ENCODE data around the gene NAV1.
A peak's percentile ranks its signal among the peaks of the same experiment; 100 is the strongest.
"Not testable (repeated sequence)": the region's sequence is repeated elsewhere in the genome, so short reads cannot be mapped to it uniquely, and the experiment has no call there.

The NAV1 gene, protein sequence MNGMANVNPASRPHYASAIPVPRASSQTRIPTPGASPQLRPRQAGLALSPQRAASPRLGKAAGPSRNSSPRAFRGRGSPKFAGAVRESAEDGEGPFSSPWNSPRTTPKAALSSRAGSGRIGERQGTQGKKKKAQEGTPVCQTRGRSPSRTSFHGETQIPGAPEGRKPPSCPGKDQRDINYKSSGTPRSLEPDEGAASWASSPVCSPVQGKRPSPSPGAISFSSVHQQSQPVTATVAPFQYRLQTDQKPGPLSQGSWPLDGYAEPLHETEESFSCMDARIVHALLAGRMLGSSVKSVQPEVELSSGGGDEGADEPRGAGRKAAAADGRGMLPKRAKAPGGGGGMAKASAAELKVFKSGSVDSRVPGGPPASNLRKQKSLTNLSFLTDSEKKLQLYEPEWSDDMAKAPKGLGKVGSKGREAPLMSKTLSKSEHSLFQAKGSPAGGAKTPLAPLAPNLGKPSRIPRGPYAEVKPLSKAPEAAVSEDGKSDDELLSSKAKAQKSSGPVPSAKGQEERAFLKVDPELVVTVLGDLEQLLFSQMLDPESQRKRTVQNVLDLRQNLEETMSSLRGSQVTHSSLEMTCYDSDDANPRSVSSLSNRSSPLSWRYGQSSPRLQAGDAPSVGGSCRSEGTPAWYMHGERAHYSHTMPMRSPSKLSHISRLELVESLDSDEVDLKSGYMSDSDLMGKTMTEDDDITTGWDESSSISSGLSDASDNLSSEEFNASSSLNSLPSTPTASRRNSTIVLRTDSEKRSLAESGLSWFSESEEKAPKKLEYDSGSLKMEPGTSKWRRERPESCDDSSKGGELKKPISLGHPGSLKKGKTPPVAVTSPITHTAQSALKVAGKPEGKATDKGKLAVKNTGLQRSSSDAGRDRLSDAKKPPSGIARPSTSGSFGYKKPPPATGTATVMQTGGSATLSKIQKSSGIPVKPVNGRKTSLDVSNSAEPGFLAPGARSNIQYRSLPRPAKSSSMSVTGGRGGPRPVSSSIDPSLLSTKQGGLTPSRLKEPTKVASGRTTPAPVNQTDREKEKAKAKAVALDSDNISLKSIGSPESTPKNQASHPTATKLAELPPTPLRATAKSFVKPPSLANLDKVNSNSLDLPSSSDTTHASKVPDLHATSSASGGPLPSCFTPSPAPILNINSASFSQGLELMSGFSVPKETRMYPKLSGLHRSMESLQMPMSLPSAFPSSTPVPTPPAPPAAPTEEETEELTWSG (N-terminal part only)

GRCh38 chr1:201538612-201539551, at the start of gene NAV1:
NAV1 (plus strand) TSS chr1:201539127; CDS start chr1:201622885, 83,758 bp downstream.
- DNase-seq, result peak; percentile 87

GRCh38 chr1:201489643-201490261, 49.2 kb upstream of the NAV1 start:
- DNase-seq, result no peak

GRCh38 chr1:201490708-201491131, 48.2 kb upstream of the NAV1 start:
- DNase-seq, result no peak

DNA sequence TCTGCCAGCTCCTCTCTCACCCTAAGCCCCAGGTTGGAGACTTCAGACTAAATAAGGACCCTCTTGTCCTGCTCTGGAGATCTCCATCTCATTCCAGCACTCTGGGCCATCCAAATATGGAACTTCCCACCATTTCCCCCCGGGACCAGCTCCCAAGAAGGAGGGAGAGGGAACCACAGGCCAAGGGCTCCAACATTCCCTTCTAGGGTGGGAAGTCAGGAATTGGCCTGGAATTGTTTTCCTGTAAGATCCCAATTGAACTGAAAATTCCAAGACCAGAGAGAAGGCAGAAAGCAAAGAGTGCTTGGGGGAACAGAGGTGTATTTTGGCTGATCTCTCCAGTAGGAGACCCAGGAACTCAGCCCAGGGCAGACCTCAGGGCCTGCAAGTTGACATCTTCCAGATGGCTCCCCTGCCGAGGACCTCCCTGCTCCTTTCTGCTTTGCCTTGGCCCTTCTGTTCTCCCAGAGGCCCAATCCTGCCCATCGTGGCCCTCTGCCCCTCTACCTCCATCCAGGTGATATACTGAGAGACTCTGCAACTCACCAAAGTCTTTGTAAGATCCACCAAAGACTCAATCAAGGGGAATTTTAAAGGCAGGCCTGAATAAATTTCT, 46.9 kb upstream of the NAV1 start:
- peak; percentile 56 for DNase-seq

DNA sequence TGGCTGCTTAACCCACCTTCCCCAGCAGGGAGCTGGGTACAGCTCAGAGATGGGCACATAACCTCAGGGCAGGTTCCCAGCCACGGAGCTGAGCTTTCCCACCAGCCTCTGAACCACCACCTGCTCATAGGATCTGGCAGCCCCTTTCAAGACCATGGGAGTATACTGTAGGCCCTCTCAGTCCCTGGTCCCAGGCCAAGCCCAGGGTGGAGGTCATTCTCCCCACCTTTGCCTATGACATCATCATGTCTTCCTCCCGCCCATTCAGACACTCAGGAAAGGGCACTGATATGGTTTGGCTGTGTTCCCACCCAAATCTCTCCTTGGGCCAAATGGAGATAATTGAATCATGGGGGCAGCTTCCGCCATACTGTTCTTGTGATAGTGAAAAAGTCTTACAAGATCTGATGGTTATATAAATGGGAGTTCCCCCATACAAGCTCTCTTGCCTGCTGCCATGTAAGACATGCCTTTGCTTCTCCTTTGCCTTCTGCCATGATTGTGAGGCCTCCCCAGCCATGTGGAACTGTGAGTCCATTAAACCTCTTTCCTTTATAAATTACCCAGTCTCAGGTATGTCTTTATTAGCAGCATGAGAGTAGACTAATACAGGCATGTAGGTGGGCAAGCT, 45.8 kb upstream of the NAV1 start:
- DNase-seq, result not testable (repeated sequence)

DNA sequence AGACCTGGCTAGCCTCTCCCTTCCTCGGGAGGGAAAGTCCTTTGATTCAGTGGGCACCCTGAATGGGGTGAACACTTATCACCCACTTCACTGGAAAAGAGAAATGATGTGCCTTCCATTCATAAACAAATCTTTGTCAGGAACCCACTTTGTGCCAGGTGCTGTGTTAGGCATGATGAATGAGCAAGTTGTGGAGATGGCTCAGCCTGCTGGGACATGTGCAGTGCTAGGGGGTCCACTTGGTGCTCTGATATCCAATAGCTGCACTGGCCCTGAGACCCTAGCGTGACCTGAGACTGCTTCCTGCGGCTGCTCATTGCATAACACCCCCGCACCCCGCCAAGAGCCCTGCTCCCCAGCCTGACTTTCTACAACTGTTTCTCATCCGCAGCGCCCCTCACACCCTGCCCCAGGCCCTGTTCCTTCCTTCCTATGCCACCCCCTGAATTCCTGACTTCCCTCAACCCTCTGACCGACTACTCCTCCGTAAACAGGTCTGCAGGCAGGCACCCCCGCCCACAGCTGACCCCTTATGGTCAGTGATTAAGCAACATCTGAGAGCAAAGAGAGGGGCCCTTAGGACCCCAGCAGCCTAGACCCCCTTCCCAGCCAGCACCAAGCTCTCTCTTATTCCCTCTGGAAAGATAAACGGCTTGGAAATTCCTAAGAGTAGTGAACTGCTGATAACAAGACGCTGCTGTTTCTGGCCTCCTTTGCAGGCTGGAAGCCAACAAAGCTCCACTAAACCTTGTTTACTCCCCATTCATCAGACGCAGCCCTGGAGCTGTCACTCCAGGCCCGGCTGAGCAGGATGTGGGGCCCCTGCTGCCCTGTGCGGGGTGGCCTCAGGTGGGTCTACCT, 44.9 kb upstream of the NAV1 start:
- DNase-seq, result no peak

- no peak for DNase-seq
These were observed 43.2 kb upstream of the NAV1 start for GRCh38 chr1:201495551-201496295.

GRCh38 chr1:201496296-201496690, 42.6 kb upstream of the NAV1 start:
- DNase-seq, result no peak

DNA sequence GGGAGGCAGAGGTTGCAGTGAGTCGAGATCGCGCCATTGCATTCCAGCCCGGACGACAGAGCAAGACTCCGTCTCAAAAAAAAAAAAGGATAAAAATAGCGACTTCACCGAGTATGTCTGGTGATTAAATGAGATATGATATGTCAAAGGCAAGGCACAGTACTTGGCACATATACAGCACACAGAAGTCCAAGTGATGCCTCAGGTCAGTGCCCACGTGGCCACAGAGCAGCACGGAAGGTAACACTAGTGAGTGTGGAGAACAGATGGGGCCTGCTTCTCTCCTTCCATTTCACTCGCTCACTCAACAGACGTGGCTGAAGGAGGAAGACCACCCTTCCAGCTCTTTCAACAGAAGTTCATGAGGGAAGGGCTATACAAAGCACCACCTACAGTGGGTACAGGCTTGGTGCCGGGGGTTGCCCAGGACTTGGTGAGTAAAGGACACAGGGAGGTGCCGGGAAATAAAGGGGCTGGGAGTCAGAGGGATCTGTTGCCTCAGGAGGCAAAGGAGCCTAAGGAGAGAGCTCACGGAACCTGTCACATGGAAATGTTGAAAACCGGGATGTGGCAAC, 40.9 kb upstream of the NAV1 start:
- DNase-seq, result no peak

- no peak for DNase-seq
These were observed 40.3 kb upstream of the NAV1 start for GRCh38 chr1:201498621-201499020.

DNA sequence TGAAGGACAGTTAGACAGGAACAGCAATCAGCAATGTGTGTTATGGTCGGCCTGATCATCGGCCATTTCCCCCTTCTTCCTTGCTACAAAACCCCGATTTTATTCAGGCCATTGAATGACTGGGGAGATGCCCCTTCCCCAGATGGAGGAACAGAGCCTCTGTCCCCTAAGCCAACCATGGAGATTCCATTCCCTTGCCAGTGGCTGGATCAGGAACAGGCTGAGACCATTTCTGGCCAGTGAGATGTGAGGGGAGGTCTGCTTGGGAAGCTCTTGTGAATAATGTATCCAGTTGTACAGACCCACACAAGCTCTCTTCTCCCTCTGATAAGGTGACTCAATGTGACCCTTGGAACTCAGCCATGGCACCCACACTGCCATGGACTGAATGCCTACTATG, 39.7 kb upstream of the NAV1 start:
- no peak for DNase-seq

- DNase-seq, result no peak
These were observed 38.9 kb upstream of the NAV1 start for GRCh38 chr1:201499795-201500669.

GRCh38 chr1:201500670-201501120, 38.2 kb upstream of the NAV1 start:
- DNase-seq, result peak; percentile 50

DNA sequence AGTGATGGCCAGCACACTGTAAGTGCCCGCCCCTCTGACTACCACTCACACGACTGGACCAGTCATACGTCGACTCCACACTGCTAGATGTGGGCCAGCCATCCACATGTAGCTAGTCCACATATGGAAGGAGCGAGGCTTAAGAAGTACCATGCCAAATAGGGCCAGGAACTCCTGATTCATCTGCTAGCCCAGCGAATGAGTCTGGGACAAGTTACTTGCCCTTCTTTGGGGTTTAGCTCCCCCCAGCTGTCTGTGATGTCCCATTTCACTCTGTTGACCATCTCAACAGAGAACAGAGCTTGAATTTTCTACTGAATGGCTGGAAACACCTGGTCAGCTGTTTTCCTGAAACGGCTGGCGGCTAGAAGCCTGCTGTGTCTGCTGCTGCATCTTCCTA, 37.8 kb upstream of the NAV1 start:
- peak; percentile 78 for DNase-seq

DNA sequence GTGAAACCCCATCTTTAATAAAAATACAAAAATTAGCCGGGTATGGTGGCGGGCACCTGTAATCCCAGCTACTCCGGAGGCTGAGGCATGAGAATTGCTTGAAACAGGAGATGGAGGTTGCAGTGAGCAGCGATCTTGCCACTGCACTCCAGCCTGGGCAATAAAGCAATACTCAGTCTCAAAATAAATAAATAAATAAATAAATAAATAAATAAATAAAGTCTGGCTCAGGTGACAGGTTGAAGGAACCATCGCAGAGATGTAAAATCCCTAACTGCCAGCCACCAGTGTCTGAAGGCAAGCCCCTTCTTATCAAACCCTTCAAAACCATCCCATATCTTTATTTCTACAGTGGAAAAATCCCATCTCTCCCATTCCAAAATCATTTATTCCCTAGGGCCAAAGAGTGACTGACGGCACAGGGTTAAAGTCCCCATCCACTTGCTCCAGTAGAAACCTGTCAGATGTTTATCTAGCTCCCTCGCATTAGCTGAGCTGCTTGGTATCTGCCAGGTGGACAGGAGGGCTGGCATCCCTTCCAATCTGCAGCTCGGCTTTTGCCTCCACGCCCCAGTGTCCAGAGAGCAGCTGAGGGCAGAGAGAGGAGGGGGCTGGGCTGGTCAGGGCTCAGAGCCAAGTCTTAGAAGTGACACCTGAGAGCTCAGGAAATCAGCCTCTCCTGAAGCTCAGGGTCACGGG, 37.0 kb upstream of the NAV1 start:
- no peak for DNase-seq

DNA sequence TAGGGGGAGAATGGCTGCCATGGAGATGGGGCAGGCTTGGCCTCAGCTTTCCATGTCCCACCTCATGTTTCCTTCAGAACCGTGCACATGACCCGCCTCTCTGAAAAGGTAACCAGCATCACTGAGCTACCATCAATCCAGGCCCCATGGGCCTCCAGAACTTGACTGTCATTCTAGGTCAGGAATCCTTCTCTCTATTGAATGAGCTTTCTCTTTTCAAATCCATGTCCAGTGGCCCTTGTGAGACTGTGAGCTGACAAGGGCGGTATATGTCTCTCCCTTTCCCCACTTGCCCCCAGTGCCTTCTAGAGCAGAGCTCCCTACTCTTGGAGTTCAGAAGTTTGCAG, 36.4 kb upstream of the NAV1 start:
- DNase-seq, result no peak

Measured in fibroblast of upper back skin (primary cell).